IPS-18a (cell line): ENCODE data around the gene CDK6.

Experiments
- H3K27ac ChIP-seq: one replicate; pipeline ENCODE4 v1.5.1; 2013; ENCODE audit warnings: low read length
- H3K27me3 ChIP-seq: one replicate; pipeline ENCODE4 v1.6.1; 2013; ENCODE audit warnings: mild to moderate bottlenecking, low read length; ENCODE audit not compliant: control insufficient read depth, insufficient read depth
- H3K36me3 ChIP-seq: one replicate; pipeline ENCODE4 v1.6.1; 2013; ENCODE audit warnings: low read depth, low read length; ENCODE audit not compliant: control insufficient read depth
- H3K4me1 ChIP-seq: one replicate; pipeline ENCODE4 v1.6.1; 2013; ENCODE audit warnings: low read depth, low read length; ENCODE audit not compliant: control insufficient read depth
- H3K4me3 ChIP-seq: one replicate; pipeline ENCODE4 v1.5.1; 2013; ENCODE audit warnings: low read length
- H3K9ac ChIP-seq: one replicate; pipeline ENCODE4 v1.6.1; 2013; ENCODE audit warnings: mild to moderate bottlenecking, low read length, moderate library complexity
- H3K9me3 ChIP-seq: one replicate; pipeline ENCODE4 v1.6.1; 2013; ENCODE audit warnings: low read depth, low read length; ENCODE audit not compliant: control insufficient read depth

Gene CDK6

GRCh38 chr7:92681633-92682032 is 154.7 kb downstream of the CDK6 start:
- peaks cover 17% of the 10 kb centered on the region for H3K27me3 ChIP-seq
- no peak overlapping the region for H3K4me3 ChIP-seq
- H3K36me3 ChIP-seq, result no peaks in the 10 kb centered on the region
- no peak overlapping the region for H3K9ac ChIP-seq
- no peak overlapping the region for H3K27ac ChIP-seq
- H3K9me3 ChIP-seq, result no peaks in the 10 kb centered on the region
- H3K4me1 ChIP-seq, result peaks cover 31% of the 10 kb centered on the region

DNA sequence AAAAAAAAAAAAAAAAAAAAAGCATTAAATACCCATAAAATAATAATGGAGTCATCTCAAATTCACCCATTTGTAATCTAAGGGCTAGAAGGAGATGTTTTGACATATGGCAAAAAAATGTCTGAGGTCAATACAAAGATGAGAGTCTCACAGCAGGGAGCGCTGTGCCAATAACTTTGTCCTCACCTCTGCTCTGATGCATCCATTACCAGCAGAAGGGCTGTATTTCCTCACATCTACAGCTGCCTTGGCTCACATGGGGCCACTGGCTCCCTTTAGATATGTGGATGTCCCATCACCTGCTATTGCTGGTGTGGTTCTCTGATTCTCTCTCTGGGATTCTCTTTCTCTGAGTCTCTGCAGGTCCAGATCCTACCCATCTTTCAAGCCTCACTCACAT is 155.9 kb downstream of the CDK6 start:
- H3K4me3 ChIP-seq, result no peak overlapping the region
- H3K9ac ChIP-seq, result no peak overlapping the region
- H3K9me3 ChIP-seq, result no peaks in the 10 kb centered on the region
- H3K27me3 ChIP-seq, result peaks cover 17% of the 10 kb centered on the region
- H3K4me1 ChIP-seq, result peaks cover 25% of the 10 kb centered on the region
- H3K27ac ChIP-seq, result no peak overlapping the region
- H3K36me3 ChIP-seq, result no peaks in the 10 kb centered on the region

DNA sequence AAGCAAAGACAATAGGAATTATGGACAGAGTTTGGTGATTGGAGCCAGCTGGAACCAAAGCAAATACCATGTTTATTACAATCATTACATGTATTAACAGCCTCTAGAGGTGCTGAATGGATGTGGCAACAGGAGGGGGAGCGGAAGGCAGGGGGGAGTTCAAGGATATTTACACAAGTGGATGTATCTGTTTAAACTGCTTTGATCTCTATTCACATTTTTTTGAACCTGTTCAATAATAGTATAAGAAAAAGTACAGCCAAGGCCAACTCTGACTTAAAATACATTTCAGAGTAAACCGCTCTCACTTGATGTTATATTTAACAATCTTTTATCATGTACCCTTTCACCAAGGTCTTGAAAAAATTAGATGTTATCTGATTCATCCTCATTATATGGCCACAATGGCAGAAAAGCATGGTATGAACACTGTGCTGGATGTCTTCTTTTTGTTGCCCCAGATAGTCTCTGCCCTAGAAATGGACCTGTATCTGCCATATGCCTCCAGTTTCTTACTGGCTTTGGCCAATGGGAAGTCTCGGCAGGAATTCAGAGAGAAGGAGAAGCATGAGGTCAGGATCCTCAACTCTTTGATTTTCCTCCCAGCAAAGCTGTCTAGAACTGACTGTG is 158.0 kb downstream of the CDK6 start:
- Histone ChIP-seq H3K4me1 (peaks cover 5% of the 10 kb centered on the region), H3K9ac (no peak overlapping the region), H3K27ac (no peak overlapping the region), H3K27me3 (peaks cover 14% of the 10 kb centered on the region), H3K36me3 (no peaks in the 10 kb centered on the region), H3K4me3 (no peak overlapping the region), H3K9me3 (no peaks in the 10 kb centered on the region)

DNA sequence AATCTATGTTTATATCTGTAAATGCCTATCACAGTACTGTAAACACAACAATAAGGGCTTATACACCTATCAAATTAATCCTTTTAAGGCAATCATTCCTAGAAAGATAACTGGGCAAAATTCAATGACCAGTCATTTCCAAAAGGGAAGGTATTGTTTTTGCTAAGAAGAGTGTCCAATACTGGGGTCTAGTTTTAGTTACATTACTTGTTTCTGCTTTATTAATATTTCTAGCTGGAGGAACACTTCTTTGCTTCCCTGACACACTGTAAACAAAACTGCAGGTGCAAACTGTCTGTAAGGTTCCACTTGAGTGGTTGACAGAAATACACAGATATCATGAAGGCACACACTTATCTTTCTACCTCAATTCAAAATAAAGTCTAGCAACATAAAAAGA is 162.0 kb downstream of the CDK6 start:
- H3K4me1 ChIP-seq, result no peaks in the 10 kb centered on the region
- no peak overlapping the region for H3K9ac ChIP-seq
- H3K27me3 ChIP-seq, result no peaks in the 10 kb centered on the region
- no peaks in the 10 kb centered on the region for H3K36me3 ChIP-seq
- H3K9me3 ChIP-seq, result no peaks in the 10 kb centered on the region
- H3K4me3 ChIP-seq, result no peak overlapping the region
- no peak overlapping the region for H3K27ac ChIP-seq

GRCh38 chr7:92671505-92672169 is 164.7 kb downstream of the CDK6 start:
- no peaks in the 10 kb centered on the region for H3K4me1 ChIP-seq
- H3K36me3 ChIP-seq, result no peaks in the 10 kb centered on the region
- no peak overlapping the region for H3K9ac ChIP-seq
- H3K9me3 ChIP-seq, result no peaks in the 10 kb centered on the region
- no peak overlapping the region for H3K4me3 ChIP-seq
- H3K27ac ChIP-seq, result no peak overlapping the region
- no peaks in the 10 kb centered on the region for H3K27me3 ChIP-seq

DNA sequence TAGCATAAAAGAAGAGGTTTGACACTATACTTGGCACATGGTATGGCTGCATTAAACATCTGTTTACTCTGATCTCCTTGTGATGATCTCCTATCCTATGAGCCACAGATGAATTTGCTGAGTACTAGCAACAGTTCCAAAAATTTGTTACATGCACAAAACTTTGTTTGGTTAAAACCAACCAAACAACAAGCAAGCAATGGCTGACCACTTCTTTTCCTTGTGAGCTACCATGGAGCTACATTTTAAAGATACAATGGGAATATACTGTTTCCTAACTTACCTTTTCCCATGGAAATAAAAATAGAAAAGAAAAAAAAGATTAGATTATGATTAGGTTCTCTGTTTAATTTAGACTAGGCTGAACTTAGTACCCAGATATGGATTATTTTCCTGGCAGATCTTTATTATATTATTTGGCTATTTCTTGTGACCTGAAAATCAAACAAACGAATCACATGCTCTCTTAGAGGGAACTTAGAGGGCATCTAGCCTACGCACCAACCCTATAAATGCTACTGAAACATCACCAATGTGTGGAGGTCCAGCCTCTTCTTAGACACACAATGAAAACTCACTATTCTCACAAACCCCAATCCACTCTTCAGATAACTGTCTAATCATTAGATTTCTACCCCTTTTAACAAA is 166.0 kb downstream of the CDK6 start:
- H3K9me3 ChIP-seq, result no peaks in the 10 kb centered on the region
- H3K27ac ChIP-seq, result no peak overlapping the region
- no peaks in the 10 kb centered on the region for H3K27me3 ChIP-seq
- H3K4me3 ChIP-seq, result no peak overlapping the region
- H3K9ac ChIP-seq, result no peak overlapping the region
- no peaks in the 10 kb centered on the region for H3K4me1 ChIP-seq
- no peaks in the 10 kb centered on the region for H3K36me3 ChIP-seq

DNA sequence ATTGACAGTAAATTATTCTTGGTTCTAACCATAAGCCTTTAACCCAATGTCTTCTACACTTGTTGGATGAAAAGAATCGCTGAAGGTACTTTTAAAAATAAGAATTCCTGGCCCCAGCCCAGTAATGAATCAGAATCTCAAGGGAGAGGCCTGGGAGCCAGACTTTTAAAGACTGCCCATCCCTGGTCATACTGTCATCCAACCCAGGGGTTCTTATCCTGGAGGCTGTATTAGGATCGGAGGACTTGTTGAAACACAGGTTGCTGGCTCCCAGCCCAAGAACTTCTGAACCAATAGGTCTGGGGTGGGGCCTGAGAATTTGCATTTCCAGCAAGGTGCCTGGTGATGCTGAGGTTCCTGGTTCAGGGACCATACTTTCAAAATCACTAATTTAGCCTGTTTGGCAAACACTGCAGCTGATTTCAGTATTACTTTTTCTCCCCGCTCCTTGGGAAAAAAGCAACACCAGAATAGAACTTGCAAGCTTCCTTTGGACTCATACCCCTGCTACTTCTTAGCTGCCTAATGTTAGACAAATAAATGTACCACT is 166.7 kb downstream of the CDK6 start:
- no peak overlapping the region for H3K27ac ChIP-seq
- no peak overlapping the region for H3K9ac ChIP-seq
- no peak overlapping the region for H3K4me3 ChIP-seq
- no peaks in the 10 kb centered on the region for H3K4me1 ChIP-seq
- no peaks in the 10 kb centered on the region for H3K9me3 ChIP-seq
- H3K36me3 ChIP-seq, result no peaks in the 10 kb centered on the region
- H3K27me3 ChIP-seq, result no peaks in the 10 kb centered on the region

- Histone ChIP-seq H3K27ac (no peak overlapping the region), H3K36me3 (no peaks in the 10 kb centered on the region), H3K4me3 (no peak overlapping the region), H3K9ac (no peak overlapping the region), H3K9me3 (no peaks in the 10 kb centered on the region), H3K4me1 (no peaks in the 10 kb centered on the region), H3K27me3 (no peaks in the 10 kb centered on the region)
Observed at GRCh38 chr7:92668564-92668963, 167.8 kb downstream of the CDK6 start.

GRCh38 chr7:92667816-92668535 is 168.4 kb downstream of the CDK6 start:
- H3K4me1 ChIP-seq, result no peaks in the 10 kb centered on the region
- H3K4me3 ChIP-seq, result no peak overlapping the region
- H3K9ac ChIP-seq, result no peak overlapping the region
- H3K27ac ChIP-seq, result no peak overlapping the region
- no peaks in the 10 kb centered on the region for H3K36me3 ChIP-seq
- no peaks in the 10 kb centered on the region for H3K27me3 ChIP-seq
- H3K9me3 ChIP-seq, result no peaks in the 10 kb centered on the region

- no peaks in the 10 kb centered on the region for H3K4me1 ChIP-seq
- no peak overlapping the region for H3K27ac ChIP-seq
- no peaks in the 10 kb centered on the region for H3K27me3 ChIP-seq
- no peak overlapping the region for H3K9ac ChIP-seq
- H3K4me3 ChIP-seq, result no peak overlapping the region
- no peaks in the 10 kb centered on the region for H3K36me3 ChIP-seq
- H3K9me3 ChIP-seq, result no peaks in the 10 kb centered on the region
Observed at GRCh38 chr7:92665926-92666325, 170.4 kb downstream of the CDK6 start.

GRCh38 chr7:92661651-92662050 is 174.7 kb downstream of the CDK6 start:
- H3K36me3 ChIP-seq, result no peaks in the 10 kb centered on the region
- no peak overlapping the region for H3K27ac ChIP-seq
- no peak overlapping the region for H3K9ac ChIP-seq
- H3K4me1 ChIP-seq, result no peaks in the 10 kb centered on the region
- H3K4me3 ChIP-seq, result no peak overlapping the region
- H3K9me3 ChIP-seq, result no peaks in the 10 kb centered on the region
- no peaks in the 10 kb centered on the region for H3K27me3 ChIP-seq
